Neutrophil (primary cell): ENCODE results near the gene SEC62.
"Not testable (repeated sequence)": the region's sequence is repeated elsewhere in the genome, so short reads cannot be mapped to it uniquely, and the experiment has no call there.

ENCODE experiments used
- H3K27ac ChIP-seq: fragments of 200-600 bp; sonication (generic); 2 replicates; pipeline ENCODE4 v1.5.1; 2016; ENCODE audit warnings: mild to moderate bottlenecking, moderate library complexity
- H3K27me3 ChIP-seq: fragments of 200-600 bp; sonication (generic); 2 replicates; pipeline ENCODE4 v1.6.0; 2016; ENCODE audit warnings: mild to moderate bottlenecking
- H3K36me3 ChIP-seq: fragments of 200-600 bp; sonication (generic); 2 replicates; pipeline ENCODE4 v1.5.1; 2017
- H3K4me1 ChIP-seq, 2 experiments: fragments of 200-600 bp in 1 of 2; sonication (generic) in 1 of 2; 1 replicate in 1 of 2; 2 replicates in 1 of 2; pipeline versions ENCODE4 v1.5.1 to v1.6.1; 2013 to 2016; ENCODE audit warnings: low read depth in 1 of 2, low read length in 1 of 2, mild to moderate bottlenecking in 1 of 2, moderate library complexity in 1 of 2; ENCODE audit not compliant: control insufficient read depth in 1 of 2, insufficient read depth in 1 of 2
- H3K4me3 ChIP-seq, 2 experiments: fragments of 200-600 bp in 1 of 2; sonication (generic) in 1 of 2; 1 replicate in 1 of 2; 2 replicates in 1 of 2; pipeline ENCODE4 v1.5.1; 2013 to 2016; ENCODE audit warnings: low read depth in 1 of 2, low read length in 1 of 2, mild to moderate bottlenecking in 1 of 2, moderate library complexity in 1 of 2
- H3K9me3 ChIP-seq: fragments of 200-600 bp; sonication (generic); 2 replicates; pipeline ENCODE4 v1.5.1; 2016
- TF ChIP-seq, protein P1 (sequence below): fragments of 200-600 bp; sonication (generic); IDR thresholded peaks from 2 replicates; pipeline ENCODE4 v1.5.1; 2016; ENCODE audit warnings: antibody characterized with exemption

The SEC62 gene

DNA sequence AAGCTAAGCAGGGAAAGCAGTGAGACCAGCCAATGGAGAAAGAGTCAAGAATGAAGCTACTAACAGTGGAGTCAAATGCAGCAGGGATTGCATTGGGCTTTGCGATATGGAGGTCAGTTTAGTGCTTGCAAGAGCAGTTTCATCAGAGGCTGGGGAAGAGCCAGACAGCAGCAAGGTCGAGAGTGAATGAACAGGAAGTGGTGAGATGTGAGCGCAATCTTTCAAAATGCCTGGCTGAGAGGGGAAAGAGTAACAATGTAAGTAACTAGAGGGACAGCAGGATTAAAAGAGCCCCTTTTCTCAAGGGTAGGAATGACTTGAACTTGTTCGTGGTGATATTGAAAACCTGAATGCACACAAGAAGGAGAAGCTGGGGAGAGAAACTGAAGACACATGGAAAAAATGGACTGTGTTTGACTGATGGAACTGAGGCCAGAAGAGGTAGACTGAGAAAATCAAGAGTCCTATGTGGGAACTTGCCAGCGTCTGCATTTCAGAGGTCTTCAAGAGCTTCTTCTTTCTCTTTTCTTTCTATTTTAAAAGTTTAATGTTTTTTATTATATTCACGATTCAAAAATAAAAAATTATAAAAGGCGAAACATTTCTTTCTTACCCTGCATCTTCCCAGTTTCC lies 40.5 kb downstream of the SEC62 start:
- Histone ChIP-seq H3K9me3 (no peaks in the 10 kb centered on the region), H3K4me1 (peaks cover 65 to 71% of the 10 kb centered on the region in 2 experiments), H3K27me3 (no peaks in the 10 kb centered on the region), H3K27ac (peak overlapping the region; percentile 81), H3K4me3 (peak overlapping the region; percentile 41 to 44), H3K36me3 (no peaks in the 10 kb centered on the region)
- TF ChIP-seq, protein P1, sequence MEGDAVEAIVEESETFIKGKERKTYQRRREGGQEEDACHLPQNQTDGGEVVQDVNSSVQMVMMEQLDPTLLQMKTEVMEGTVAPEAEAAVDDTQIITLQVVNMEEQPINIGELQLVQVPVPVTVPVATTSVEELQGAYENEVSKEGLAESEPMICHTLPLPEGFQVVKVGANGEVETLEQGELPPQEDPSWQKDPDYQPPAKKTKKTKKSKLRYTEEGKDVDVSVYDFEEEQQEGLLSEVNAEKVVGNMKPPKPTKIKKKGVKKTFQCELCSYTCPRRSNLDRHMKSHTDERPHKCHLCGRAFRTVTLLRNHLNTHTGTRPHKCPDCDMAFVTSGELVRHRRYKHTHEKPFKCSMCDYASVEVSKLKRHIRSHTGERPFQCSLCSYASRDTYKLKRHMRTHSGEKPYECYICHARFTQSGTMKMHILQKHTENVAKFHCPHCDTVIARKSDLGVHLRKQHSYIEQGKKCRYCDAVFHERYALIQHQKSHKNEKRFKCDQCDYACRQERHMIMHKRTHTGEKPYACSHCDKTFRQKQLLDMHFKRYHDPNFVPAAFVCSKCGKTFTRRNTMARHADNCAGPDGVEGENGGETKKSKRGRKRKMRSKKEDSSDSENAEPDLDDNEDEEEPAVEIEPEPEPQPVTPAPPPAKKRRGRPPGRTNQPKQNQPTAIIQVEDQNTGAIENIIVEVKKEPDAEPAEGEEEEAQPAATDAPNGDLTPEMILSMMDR, result no peak

- no peak overlapping the region for H3K27ac ChIP-seq
- no peak overlapping the region for H3K4me3 ChIP-seq
- no peaks in the 10 kb centered on the region for H3K36me3 ChIP-seq
- H3K27me3 ChIP-seq, result no peaks in the 10 kb centered on the region
- no peaks in the 10 kb centered on the region for H3K9me3 ChIP-seq
- TF ChIP-seq, protein P1, result no peak
- peaks cover 31 to 37% of the 10 kb centered on the region in 2 experiments for H3K4me1 ChIP-seq
These were observed 43.9 kb downstream of the SEC62 start for GRCh38 chr3:170010498-170010897.

DNA sequence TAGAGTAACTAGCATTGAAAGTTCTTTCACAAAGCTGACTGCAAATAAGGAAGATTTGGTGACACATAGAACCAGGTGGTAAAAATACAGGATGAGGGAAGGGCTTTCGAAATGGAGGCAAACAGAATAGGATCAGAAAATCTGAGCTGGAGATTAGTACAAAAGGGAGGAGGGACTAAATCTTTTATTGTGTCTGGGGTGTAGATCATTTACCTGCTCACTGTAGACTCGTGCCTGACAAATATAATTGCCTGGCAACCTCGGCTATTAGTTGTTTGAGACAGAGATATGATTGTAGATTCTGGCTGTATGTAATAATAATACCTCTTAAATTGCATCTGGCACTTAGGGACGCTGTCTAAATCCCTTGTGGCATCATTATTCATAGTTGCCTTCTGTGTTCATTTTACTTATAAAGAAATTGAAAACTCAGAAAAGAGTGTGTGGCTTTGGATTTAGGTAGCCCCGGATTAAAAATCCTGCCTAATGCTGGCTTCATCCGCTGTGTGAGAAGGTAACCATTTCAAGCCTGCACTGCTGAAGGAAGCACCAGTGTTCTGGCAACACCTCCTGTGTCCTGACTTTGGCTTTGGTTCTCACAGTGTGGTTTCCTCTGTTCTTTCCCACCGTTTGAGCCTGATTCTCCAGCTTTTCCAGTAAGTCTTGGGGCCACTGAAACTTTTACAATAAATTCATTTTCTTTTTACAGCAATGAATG lies 46.2 kb downstream of the SEC62 start:
- Histone ChIP-seq H3K27me3 (no peaks in the 10 kb centered on the region), H3K4me3 (no peak overlapping the region), H3K27ac (no peak overlapping the region), H3K4me1 (peaks cover 8 to 14% of the 10 kb centered on the region in 2 experiments), H3K9me3 (no peaks in the 10 kb centered on the region), H3K36me3 (no peaks in the 10 kb centered on the region)
- TF ChIP-seq, protein P1, result no peak

- no peak overlapping the region for H3K27ac ChIP-seq
- no peaks in the 10 kb centered on the region for H3K27me3 ChIP-seq
- H3K4me3 ChIP-seq, result no peak overlapping the region
- H3K9me3 ChIP-seq, result no peaks in the 10 kb centered on the region
- H3K36me3 ChIP-seq, result no peaks in the 10 kb centered on the region
- TF ChIP-seq, protein P1, result no peak
- no peaks in the 10 kb centered on the region for H3K4me1 ChIP-seq
These were observed 49.5 kb downstream of the SEC62 start for GRCh38 chr3:170016057-170016456.

DNA sequence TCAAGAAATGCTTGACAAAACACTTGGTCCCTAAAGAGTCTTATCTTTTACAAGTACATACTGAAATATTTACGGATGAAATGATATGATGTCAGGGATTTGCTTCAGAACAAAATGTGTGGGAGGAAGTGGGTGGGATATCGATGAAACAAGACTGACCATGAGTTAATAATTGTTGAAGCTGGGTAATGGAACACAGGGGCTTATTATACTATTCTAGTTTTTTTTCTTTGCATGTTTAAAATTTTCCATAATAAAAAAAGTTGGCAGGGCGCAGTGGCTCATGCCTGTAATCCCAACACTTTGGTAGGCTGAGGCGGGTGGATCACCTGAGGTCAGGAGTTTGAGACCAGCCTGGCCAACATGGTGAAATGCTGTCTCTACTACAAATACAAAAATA lies 52.7 kb downstream of the SEC62 start:
- H3K9me3 ChIP-seq, H3K36me3 ChIP-seq, H3K4me3 ChIP-seq, H3K27me3 ChIP-seq, H3K27ac ChIP-seq: not testable (repeated sequence)
- peaks cover 19 to 21% of the 10 kb centered on the region in 2 experiments for H3K4me1 ChIP-seq

DNA sequence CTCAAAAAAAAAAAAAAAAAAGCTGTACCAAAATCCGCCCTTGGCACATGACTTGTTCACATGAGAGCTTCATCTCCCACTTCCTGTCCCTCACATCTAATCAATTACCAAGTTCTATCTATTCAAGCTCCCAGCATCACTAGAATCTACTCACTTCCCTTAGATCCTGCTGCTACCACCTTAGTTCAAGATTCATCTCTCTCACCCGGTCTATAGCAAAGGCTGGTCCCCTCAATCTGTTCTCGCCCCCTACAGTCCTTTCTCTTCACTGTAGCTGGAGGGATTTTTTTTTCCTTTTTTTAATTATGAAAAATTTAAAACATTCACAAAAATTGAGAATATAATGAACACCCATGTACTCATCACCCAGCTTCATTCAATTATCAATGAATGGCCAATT lies 54.5 kb downstream of the SEC62 start:
- TF ChIP-seq, protein P1, result no peak
- H3K36me3 ChIP-seq, result no peaks in the 10 kb centered on the region
- H3K4me1 ChIP-seq, result peaks cover 35 to 39% of the 10 kb centered on the region in 2 experiments
- no peaks in the 10 kb centered on the region for H3K27me3 ChIP-seq
- H3K4me3 ChIP-seq, result no peak overlapping the region
- no peaks in the 10 kb centered on the region for H3K9me3 ChIP-seq
- H3K27ac ChIP-seq, result no peak overlapping the region
